HCT116 (cell line): ENCODE data around the gene SLC17A4. TPM values are rescaled to one million over a fixed set of nuclear protein-coding genes. Genes with fewer than 3 reads are reported as not detected.

Experiments used
- ATAC-seq: fragments of 200-7000 bp; cut with Tn5 transposase; 2 replicates; pipeline ENCODE4 v1.9.1; 2020; ENCODE audit warnings: mild to moderate bottlenecking, moderate library complexity
- BruUV-seq: library from RNA; stranded (reverse); fragments of 400-500 nt; replicated peaks from 2 replicates; lab custom pipeline; 2021; lab: Mats Ljungman, UMichigan
- CTCF ChIA-PET: fragments of 300-600 bp; sonication (Branson Sonifier 250); formaldehyde crosslinking; loops from one replicate; lab custom pipeline; 2021; ENCODE audit warnings: antibody characterized with exemption; lab: Charles Lee
- POLR2A ChIA-PET: fragments of 300-600, 350-600 bp; sonication (Branson Sonifier 250); formaldehyde crosslinking; loops from one replicate; lab custom pipeline; 2021; ENCODE audit warnings: antibody characterized with exemption; lab: Charles Lee
- RAD21 ChIA-PET, 2 experiments: fragments of 300-600 bp; sonication (Branson Sonifier 250); formaldehyde crosslinking; loops; one replicate each; lab custom pipeline; 2023; ENCODE audit warnings: low total read pairs in 2 of 2; ENCODE audit not compliant: uncharacterized antibody in 2 of 2, unreplicated experiment in 2 of 2, low non-redundant PET in 1 of 2; lab: Charles Lee
- DNase-seq: peaks from one replicate; pipeline ENCODE4 v3.0.0-alpha.2; 2010; ENCODE audit warnings: low read depth, low spot score
- H2AFZ ChIP-seq: fragments of 200-600 bp; shearing (Covaris generic), sonication (generic); 2 replicates; pipeline ENCODE4 v1.6.1; 2017; ENCODE audit warnings: low read depth, mixed run types, mixed read lengths, antibody characterized with exemption, low read length; ENCODE audit not compliant: poor library complexity, severe bottlenecking
- H3K27ac ChIP-seq: 2 replicates; pipeline ENCODE4 v1.5.1; 2012; ENCODE audit warnings: low read depth, low read length
- H3K27me3 ChIP-seq: fragments of 200-600 bp; sonication (generic); 2 replicates; pipeline ENCODE4 v1.6.1; 2016; ENCODE audit warnings: mixed run types, low read length, mixed read lengths; ENCODE audit not compliant: insufficient read depth
- H3K36me3 ChIP-seq, 2 experiments: fragments of 200-500 bp in 1 of 2; fragments of 200-600 bp in 1 of 2; sonication (Bioruptor generic) in 1 of 2; sonication (generic) in 1 of 2; 2 replicates each; pipeline versions ENCODE4 v1.5.1 to v1.6.1; 2014 to 2016; ENCODE audit warnings: low read length in 2 of 2, inconsistent platforms in 1 of 2, mixed read lengths in 1 of 2, mixed run types in 1 of 2; ENCODE audit not compliant: insufficient read depth in 2 of 2, control insufficient read depth in 1 of 2
- H3K4me1 ChIP-seq, 2 experiments: fragments of 200-600 bp in 1 of 2; sonication (generic) in 1 of 2; 2 replicates each; pipeline versions ENCODE4 v1.5.1 to v1.6.1; 2012 to 2017; ENCODE audit warnings: low read length in 2 of 2, inconsistent platforms in 1 of 2, mild to moderate bottlenecking in 1 of 2, mixed read lengths in 1 of 2, mixed run types in 1 of 2, moderate library complexity in 1 of 2; ENCODE audit not compliant: insufficient read depth in 2 of 2, control insufficient read depth in 1 of 2
- H3K4me2 ChIP-seq: fragments of 200-600 bp; sonication (generic); 2 replicates; pipeline ENCODE4 v1.6.1; 2017; ENCODE audit warnings: mixed run types, low read length, mixed read lengths
- H3K4me3 ChIP-seq, 2 experiments: fragments of 200-600 bp in 1 of 2; sonication (generic) in 1 of 2; replicated peaks in 1 of 2; 2 replicates each; pipeline ENCODE4 v1.5.1; 2011 to 2016; ENCODE audit warnings: low read length in 2 of 2, control low read depth in 1 of 2, low read depth in 1 of 2, mild to moderate bottlenecking in 1 of 2, mixed read lengths in 1 of 2, mixed run types in 1 of 2
- H3K79me2 ChIP-seq: fragments of 200-600 bp; sonication (generic); 2 replicates; pipeline ENCODE4 v1.6.1; 2017; ENCODE audit warnings: mild to moderate bottlenecking, mixed run types, low read length, moderate library complexity, mixed read lengths; ENCODE audit not compliant: insufficient read depth
- H3K9ac ChIP-seq: fragments of 200-600 bp; sonication (generic); 2 replicates; pipeline ENCODE4 v1.6.1; 2016; ENCODE audit warnings: low read length, mixed read lengths
- H3K9me2 ChIP-seq: fragments of 200-600 bp; sonication (generic), shearing (Covaris generic); 2 replicates; pipeline ENCODE4 v1.6.1; 2017; ENCODE audit warnings: mixed run types, mild to moderate bottlenecking, moderate library complexity; ENCODE audit not compliant: insufficient read depth
- H3K9me3 ChIP-seq, 2 experiments: fragments of 200-500 bp in 1 of 2; fragments of 200-600 bp in 1 of 2; sonication (Bioruptor generic) in 1 of 2; sonication (generic) in 1 of 2; 2 replicates each; pipeline ENCODE4 v1.6.1; 2014 to 2017; ENCODE audit warnings: low read length in 2 of 2, mixed read lengths in 2 of 2, inconsistent platforms in 1 of 2, low read depth in 1 of 2, mild to moderate bottlenecking in 1 of 2, mixed run types in 1 of 2, moderate library complexity in 1 of 2; ENCODE audit not compliant: control insufficient read depth in 1 of 2, insufficient read depth in 1 of 2
- H4K20me1 ChIP-seq: fragments of 200-600 bp; sonication (generic), shearing (Covaris generic); 2 replicates; pipeline ENCODE4 v1.6.1; 2017; ENCODE audit warnings: mixed run types, mild to moderate bottlenecking, moderate library complexity; ENCODE audit not compliant: insufficient read depth
- CEBPB ChIP-seq: IDR thresholded peaks from 2 replicates; pipeline ENCODE4 v1.6.1; 2012; ENCODE audit warnings: low read depth
- ELF1 ChIP-seq: IDR thresholded peaks from 2 replicates; pipeline ENCODE4 v1.6.1; 2012; ENCODE audit warnings: low read depth, borderline replicate concordance
- EZH2 ChIP-seq: fragments of 200-600 bp; sonication (generic); IDR thresholded peaks from 2 replicates; pipeline ENCODE4 v1.6.1; 2017; ENCODE audit warnings: antibody characterized with exemption, mixed run types
- JUND ChIP-seq: IDR thresholded peaks from 2 replicates; pipeline ENCODE4 v1.6.1; 2012
- MAX ChIP-seq: IDR thresholded peaks from 2 replicates; pipeline ENCODE4 v1.6.1; 2012
- POLR2A ChIP-seq: IDR thresholded peaks from 2 replicates; pipeline ENCODE4 v1.7.0; 2011; ENCODE audit warnings: borderline replicate concordance; ENCODE audit not compliant: insufficient read depth, insufficient read length; ENCODE audit errors: extremely low read depth
- POLR2AphosphoS5 ChIP-seq: IDR thresholded peaks from 2 replicates; pipeline ENCODE4 v1.6.1; 2011; ENCODE audit warnings: mild to moderate bottlenecking, low read depth, low read length, moderate library complexity
- SRF ChIP-seq: IDR thresholded peaks from 2 replicates; pipeline ENCODE4 v1.6.1; 2012; ENCODE audit warnings: low read depth
- TCF7L2 ChIP-seq: IDR thresholded peaks from 2 replicates; pipeline ENCODE4 v1.7.0; 2011; ENCODE audit warnings: borderline replicate concordance, inconsistent platforms; ENCODE audit not compliant: insufficient read depth, insufficient read length; ENCODE audit errors: extremely low read depth
- ZBTB33 ChIP-seq: IDR thresholded peaks from 2 replicates; pipeline ENCODE4 v1.6.1; 2011; ENCODE audit warnings: mild to moderate bottlenecking, low read length, moderate library complexity; ENCODE audit not compliant: insufficient replicate concordance; ENCODE audit errors: extremely low read depth
- intact Hi-C: fragments of 100-400 bp; cut with micrococcal nuclease; formaldehyde crosslinking; loops from 2 replicates; pipeline ENCODE4 v1.10.0; 2022
- total RNA-seq: library from RNA; stranded (reverse); gene quantifications from one replicate; pipeline ENCODE4 v1.2.1, GENCODE V29; 2021; ENCODE audit not compliant: unreplicated experiment
- TF ChIP-seq, protein P1 (sequence below): IDR thresholded peaks from 2 replicates; pipeline ENCODE4 v1.6.1; 2012; ENCODE audit warnings: low read depth

Gene SLC17A4
- total RNA-seq, 1 experiment from 2014 or later: not detected

DNA sequence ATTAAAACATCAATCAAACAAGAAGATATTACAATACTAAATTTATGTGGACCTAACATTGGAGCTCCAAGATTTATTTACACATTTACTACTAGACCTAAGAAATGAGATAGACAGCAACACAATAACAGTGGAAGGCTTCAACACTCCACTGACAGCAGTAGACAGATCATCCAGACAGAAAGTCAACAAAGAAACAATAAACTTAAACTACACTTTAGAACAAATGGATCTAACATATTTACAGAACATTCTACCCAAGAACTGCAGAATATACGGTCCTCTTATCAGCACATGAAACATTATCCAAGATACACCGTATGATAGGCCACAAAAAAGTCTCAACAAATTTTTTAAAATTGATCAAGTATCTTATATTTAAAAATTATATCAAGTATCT is 50.3 kb downstream of the SLC17A4 start:
- Histone ChIP-seq H2AFZ (no peak overlapping the region), H3K9me2 (0 out of 2 replicates have a peak, but pooled peaks cover 2% of the 10 kb centered on the region), H3K79me2 (no peaks in the 10 kb centered on the region), H3K4me3 (no peak overlapping the region), H3K4me1 (no peaks in the 10 kb centered on the region), H3K4me2 (no peak overlapping the region), H3K9me3 (no peaks in the 10 kb centered on the region), H3K27me3 (no peaks in the 10 kb centered on the region), H3K9ac (no peak overlapping the region), H3K36me3 (no peaks in the 10 kb centered on the region), H3K27ac (no peak overlapping the region), H4K20me1 (no peaks in the 10 kb centered on the region)
- TF ChIP-seq JUND (no peak), SRF (no peak), POLR2AphosphoS5 (no peak), EZH2 (no peak)
- TF ChIP-seq, protein P1, sequence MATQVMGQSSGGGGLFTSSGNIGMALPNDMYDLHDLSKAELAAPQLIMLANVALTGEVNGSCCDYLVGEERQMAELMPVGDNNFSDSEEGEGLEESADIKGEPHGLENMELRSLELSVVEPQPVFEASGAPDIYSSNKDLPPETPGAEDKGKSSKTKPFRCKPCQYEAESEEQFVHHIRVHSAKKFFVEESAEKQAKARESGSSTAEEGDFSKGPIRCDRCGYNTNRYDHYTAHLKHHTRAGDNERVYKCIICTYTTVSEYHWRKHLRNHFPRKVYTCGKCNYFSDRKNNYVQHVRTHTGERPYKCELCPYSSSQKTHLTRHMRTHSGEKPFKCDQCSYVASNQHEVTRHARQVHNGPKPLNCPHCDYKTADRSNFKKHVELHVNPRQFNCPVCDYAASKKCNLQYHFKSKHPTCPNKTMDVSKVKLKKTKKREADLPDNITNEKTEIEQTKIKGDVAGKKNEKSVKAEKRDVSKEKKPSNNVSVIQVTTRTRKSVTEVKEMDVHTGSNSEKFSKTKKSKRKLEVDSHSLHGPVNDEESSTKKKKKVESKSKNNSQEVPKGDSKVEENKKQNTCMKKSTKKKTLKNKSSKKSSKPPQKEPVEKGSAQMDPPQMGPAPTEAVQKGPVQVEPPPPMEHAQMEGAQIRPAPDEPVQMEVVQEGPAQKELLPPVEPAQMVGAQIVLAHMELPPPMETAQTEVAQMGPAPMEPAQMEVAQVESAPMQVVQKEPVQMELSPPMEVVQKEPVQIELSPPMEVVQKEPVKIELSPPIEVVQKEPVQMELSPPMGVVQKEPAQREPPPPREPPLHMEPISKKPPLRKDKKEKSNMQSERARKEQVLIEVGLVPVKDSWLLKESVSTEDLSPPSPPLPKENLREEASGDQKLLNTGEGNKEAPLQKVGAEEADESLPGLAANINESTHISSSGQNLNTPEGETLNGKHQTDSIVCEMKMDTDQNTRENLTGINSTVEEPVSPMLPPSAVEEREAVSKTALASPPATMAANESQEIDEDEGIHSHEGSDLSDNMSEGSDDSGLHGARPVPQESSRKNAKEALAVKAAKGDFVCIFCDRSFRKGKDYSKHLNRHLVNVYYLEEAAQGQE: no peak
- ChIA-PET CTCF (interaction anchor here (1.3 kb wide), 1 partner anchor 17 kb away, joined by 4 read pairs; no protein-coding TSS in a partner anchor), POLR2A (no interaction called here), RAD21 (no interaction called here)
- no TSS peak for BruUV-seq
- no peak for DNase-seq
- intact Hi-C loops: no loop called here
- no peak for ATAC-seq

DNA sequence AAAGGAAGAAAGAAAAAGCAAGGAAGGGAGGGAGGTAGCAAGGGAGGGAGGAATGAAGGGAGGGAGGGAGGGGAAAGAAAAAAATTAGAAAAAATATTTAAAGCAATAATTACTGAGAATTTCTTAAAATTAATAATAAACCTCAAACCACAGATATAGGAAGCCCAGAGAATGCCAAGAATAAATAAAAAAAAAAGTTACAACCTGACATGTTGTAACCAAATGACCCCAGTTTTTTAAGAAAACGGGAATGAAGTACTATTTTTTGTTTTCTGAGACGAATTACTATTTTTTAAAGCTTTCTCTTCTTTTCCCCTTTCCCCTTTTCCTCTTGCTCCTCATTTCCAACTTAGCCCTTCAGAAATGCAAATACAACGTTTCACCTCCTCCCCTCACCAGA is 60.7 kb downstream of the SLC17A4 start:
- Histone ChIP-seq H3K27ac (no peak overlapping the region), H3K9me3 (no peaks in the 10 kb centered on the region), H3K4me1 (no peaks in the 10 kb centered on the region), H3K4me2 (no peak overlapping the region), H2AFZ (no peak overlapping the region), H4K20me1 (no peaks in the 10 kb centered on the region), H3K9ac (no peak overlapping the region), H3K4me3 (no peak overlapping the region), H3K36me3 (no peaks in the 10 kb centered on the region), H3K79me2 (no peaks in the 10 kb centered on the region)
- RAD21 ChIA-PET: no interaction called here
- CTCF ChIA-PET: no interaction called here
- POLR2A ChIA-PET: no interaction called here
- no peak for ATAC-seq
- TF ChIP-seq CEBPB (no peak), POLR2A (no peak), ZBTB33 (no peak), POLR2AphosphoS5 (no peak), ELF1 (no peak), TCF7L2 (no peak), MAX (no peak)
- TF ChIP-seq, all 23 proteins: peak for 0
- intact Hi-C loops: no loop called here
- H3K9me2 ChIP-seq: no peaks in the 10 kb centered on the region
- no TSS peak for BruUV-seq
- no peak for DNase-seq
- H3K27me3 ChIP-seq: no peaks in the 10 kb centered on the region
